CD4-positive, alpha-beta T cell treated with Interleukin-4 for 1 hour (primary cell): ENCODE results near the gene LSAMP.

Experiments used
- DNase-seq, 2 donors: peaks; one replicate each; pipeline ENCODE4 v3.0.0-alpha.2; 2020 to 2022

The LSAMP gene

DNA sequence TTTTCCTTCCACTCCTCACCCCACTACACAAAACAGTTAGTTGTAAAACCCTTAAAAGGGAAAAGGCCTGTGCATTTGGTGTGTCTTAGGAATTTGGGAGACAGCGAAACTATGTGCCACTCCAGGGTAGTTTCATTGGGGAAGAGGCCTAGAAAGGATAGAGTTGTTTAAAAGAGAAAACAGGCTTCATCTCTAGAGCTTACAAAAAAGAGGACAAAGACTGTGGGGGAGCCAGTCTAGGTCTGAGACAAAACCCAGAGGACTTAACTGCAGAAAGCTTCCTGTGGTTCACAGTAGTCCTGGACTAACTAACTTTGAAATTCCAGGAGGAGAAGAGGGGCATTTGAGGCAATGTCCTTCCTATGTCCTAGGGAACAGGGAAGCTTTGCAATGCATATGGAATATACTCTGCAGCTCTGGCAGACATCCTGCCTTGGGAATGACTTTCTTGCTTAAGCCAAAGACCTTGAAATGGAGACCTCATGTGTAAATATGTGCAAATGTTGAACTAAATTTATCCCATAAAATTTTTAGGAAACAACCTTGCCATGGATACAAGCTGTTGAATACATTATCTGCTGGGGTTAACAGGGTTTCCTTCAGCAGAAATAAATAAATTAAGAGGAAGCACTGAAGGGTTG is 159.4 kb downstream of the LSAMP start:
- DNase-seq: no peak

DNA sequence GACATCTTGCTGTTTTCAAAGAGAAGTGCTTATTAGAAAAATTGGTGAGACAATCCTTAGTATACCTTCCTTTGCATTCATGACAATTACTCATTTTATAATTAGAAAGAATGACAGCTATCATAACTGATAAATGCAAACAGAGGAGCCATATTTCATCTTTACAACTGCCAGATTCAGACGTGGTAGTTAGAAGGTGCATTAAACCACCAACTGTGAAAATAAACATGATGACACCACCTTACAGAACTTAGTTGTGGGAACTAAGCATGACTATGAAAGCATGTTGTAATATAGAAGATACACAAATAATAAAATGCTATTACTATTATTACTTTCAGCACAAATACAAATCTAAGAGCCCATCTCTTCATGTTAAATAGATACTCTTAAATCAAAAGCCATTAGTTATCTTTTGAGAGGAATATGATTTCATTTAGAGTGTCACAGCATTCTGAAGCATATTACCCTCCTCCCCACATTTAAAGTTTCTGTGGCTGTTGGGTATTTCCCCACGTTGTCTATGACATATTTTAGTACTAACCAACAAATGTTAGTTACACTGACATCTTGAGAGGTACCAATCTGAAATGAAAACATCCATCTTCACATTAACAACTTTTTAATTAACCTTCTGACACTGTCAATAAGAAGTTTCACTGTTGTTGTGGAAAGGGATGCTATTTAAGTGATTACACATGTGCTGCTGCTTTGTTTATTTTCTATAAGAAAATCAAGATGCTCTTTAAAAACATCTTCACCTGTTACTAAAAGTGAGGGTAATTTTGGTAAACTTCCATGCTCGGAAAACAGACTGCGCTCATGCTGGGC is 163.8 kb downstream of the LSAMP start:
- DNase-seq: no peak

DNA sequence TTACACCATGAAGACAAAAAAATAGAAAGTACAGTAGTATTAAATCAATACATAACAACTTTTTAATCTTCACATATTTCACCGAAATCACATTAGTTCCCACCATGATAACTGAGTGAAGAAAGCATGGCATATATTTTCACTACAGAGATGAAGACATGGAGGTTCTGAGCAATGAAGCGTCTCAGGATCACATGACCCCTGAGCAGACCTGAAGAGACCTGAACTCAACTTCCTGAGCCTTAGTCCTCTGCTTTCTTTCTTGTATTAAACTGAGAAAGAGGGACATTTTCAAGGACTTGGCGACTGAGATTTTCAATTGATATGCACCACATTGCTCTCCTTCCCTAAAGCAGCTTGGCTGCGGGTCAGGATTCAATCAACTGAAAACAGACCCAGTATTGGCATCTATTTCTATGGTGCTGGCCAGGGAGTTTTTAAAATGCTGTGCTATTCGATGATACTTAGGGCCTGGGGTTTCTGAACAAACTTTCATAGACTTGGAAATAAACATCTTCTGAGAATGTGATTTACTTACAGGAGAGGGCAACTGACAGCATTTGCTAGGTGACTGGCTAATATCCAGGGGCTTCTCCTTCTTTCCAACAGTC is 165.1 kb downstream of the LSAMP start:
- no peak for DNase-seq

DNA sequence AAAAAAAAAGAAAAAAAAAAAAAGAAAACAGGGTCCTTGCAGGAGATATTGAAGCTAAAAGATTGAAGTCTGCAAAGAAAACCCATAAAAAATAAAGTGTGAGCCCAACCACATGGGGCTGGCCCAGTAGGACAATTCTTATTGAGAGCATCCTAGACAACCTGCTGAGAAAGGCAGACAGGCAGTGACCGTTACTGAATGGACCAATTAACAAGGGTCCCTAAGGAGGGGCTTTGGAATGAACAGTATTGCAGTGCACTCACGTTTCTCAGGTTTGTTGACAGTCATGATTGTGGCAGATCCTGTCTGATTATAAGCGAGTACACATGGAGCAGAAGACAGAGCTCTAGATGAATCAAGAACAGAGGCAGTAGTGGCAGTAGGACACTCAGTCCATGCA is 168.6 kb downstream of the LSAMP start:
- no peak for DNase-seq

DNA sequence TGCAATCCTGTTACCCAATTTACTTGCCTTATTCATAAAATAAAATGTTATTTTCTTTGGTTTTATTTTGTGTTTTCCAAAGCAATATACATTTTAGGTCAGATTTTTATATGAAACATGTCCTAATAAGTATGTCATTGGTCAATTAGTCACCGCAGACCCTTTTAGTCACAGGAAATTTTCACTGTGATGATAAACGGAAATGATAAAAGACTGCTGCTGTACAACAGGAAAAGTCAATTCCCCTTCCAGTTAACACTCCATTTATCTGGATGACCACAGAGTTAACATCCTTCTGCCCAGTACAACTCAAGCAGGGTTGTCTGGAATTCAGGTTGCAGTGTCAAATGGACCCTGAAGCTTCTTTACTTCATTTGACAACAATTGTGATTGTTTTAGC is 175.2 kb downstream of the LSAMP start:
- no peak for DNase-seq

DNA sequence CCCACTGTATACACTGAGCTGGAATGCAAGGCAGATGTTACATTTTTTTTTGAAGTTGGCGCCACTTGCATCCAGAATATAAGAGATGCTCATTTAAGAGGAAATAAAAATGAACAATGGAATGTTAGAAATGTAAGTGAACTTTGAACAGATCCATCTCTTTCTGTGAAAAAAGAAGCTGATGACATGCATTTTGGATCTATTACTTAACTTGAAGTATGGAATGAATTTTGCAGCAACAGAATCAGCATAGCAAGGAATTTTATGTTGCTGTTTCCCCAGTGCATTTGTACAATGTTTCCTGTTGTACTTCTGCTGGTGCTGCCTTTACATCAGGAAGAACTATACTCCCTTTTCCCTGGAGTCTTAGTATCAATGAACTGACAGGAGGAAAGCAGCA is 178.2 kb downstream of the LSAMP start:
- DNase-seq: no peak

DNA sequence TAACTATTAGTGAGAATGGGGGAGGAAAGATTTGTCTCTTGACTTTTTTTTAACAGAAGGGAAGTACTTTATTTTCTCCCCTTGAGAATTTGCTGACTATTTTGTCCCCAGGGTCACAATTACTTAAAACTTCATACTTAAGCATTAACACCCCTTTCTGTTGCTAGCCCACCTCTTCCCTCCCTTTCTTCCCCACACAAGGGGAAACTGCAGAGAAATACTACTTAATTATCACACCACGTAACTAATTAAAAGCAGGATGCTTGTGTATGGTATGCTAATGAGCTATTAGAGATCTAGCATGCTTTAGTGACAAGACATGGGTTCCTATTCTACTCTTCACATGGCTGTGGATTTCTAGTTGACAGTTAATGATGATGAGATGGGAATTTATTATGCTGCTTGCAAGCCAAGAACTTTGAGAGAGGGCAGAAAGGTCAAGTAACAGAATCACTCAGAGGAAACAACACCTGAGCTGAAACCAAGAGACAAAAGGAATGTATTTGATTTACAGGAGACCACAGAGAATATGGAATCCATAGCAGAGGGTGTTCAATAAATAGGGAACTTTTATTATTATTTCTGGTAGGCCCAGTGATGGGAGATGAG is 179.2 kb downstream of the LSAMP start:
- no peak for DNase-seq

DNA sequence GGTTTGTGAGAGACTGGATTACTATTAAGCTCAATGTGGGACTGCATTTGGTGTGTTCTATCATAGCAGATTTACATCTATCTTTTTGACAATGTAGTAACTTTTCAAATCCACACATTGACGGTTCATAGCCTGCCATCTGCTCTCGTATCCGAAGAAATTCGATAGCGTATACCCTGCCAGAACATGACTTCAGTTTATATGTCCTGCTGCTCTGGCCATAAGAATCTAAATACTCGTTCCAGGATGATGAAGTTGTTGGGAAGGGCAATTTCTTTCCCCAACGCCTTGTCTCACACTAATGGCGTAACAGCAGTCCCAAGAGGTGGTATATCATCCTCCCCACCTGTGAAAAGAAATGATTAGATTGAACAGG is 180.0 kb downstream of the LSAMP start:
- no peak for DNase-seq

DNA sequence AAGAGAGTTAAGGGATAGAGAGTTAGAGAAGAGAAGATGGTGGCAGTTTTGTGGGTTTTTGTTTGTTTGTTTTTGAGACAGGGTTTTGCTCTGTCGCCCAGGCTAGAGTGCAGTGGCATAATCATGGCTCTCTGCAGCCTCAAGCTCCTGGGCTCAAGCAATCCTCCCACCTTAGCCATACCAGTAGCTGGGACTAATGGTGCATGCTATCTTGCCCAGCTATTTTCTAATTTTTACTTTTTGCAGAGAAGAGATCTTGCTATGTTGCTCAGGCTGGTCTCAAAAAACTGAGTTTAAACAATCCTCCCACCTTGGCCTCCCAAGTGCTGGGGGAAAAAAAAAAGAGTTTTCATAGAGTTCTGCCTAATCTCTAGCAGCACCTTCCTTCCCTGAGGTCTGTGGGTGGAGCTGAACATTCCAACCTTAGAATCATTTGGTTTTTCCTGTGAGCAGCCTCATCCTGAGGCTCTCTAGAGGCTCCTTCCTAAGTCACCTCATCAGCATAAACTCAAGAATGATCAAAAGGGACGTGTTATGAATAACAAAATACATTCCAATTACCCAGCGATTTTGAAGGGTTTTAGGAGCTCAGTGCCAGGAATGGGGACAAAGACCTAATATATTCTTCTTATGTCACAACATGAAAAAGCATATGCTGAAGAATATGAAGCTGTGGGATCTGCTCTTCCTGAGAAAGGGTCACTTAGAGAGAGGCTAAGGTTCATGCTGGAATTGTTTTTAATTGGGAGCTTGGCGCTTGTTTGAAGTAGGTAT is 180.6 kb downstream of the LSAMP start:
- DNase-seq: no peak

DNA sequence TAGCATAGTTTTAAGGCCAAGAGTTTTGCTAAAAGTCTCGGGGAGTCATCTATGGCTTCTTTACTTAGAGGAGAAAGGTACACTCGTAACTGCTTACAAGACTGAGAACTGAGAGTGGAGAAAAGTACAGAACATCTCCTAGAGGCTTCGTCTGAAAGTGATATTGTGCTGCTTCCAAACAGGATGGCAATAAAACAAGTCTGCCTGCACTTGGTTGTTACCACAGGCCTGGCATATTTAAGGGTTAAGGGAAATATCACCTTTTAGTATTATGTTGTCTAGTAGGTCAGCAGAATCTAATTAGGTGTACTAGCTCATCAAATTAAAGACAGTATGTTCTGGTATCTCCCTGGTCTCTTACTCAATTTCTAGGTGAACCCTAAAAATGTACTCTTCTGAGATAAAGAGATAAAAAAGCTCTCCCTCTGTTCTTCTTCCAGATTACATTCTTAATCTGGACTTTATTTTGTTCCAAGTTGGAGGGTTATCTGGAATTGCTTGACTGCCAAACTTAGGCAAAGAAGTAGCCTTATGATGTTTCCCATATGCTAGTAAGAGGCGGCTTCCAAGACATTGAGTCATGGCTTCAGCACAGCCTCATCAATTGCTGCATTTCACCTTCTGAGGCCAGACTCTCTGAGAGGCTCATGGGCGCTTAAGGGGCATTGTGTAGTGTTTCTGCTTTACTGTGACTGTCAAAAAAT is 181.3 kb downstream of the LSAMP start:
- no peak for DNase-seq

DNA sequence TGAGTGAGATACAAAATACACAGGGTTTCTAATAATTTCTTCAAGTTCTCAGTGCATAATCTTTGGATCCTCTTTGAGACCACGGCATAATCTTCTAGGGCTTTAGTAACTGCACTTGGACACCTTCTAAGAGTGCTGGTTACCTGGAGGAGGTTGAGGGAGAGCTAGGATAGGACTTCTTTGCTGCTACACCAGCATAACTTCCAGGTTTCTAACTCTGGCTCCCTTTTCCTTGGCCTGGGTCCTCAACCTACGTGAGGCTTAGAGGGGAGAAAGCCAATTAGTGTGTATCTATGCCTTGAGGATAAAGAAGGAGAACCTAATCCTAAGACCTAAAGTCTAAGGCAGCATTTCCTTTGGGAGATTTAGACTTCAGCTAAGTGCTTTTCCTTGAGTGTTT is 184.8 kb downstream of the LSAMP start:
- no peak for DNase-seq

DNA sequence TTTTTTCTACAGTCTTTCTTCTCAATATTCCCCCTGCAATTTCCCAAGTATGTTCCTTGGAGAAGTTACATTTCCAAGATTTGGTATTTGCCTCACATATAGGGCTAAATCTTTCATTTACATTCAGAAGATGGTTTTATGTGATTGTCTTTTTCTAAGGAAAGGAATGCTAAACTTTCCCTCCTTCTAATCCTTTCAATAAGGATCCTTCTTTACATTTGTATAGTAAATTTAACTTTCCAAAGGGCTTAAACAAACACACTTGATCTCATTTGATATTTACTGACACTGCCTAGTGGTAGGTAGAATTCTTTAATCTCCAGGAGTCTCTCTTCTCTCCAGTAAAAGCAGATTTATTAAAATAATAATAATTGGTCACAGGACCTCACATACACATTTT is 185.3 kb downstream of the LSAMP start:
- no peak for DNase-seq

DNA sequence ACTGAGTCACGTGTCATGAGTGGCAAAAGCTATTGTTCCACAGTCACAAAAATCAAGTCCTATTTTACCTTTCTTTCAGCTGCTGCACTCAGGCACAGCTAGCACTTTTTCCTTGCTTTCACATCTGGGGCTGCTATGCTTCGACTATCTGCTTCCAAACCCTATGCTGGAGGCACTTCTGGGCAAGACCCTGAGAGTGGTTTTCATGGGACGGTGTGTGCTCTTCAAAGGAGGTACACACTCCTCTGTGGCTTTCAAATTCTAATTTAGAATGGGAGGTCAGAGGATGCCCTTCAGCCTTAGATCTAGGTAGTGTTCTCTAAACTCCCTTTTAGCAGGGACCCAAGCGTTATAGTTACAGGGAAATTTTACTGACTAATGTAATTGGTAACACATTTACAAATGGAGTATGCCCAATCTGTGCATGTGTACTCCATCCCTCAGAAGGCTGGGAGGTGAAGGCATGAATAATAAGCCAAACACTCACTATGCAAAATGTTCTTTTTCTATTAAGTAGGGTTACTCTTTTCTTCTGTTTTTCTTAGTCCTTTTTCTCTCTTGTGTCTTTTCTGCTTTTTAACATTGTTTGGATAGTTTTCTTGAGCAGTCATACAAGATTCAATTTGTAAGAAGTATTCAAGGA is 188.3 kb downstream of the LSAMP start:
- DNase-seq: no peak

DNA sequence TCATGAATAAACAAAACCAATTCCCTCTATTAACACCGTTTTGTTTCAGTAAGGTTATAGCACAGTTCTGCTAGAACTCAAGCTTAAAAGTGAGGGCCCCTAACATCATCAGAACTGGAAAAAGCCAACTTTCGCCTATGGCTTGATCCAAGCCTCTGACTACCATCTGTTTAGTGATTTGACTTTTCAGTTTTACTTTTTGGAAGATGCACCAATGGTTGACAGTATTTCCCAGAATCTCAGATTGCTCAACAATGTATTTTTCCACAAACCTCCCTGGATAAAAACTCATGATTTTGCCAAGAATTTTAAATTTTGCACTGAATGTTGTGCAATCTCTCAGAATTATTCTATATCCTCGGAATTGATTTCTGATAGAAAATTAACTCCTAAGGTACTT is 190.7 kb downstream of the LSAMP start:
- no peak for DNase-seq

DNA sequence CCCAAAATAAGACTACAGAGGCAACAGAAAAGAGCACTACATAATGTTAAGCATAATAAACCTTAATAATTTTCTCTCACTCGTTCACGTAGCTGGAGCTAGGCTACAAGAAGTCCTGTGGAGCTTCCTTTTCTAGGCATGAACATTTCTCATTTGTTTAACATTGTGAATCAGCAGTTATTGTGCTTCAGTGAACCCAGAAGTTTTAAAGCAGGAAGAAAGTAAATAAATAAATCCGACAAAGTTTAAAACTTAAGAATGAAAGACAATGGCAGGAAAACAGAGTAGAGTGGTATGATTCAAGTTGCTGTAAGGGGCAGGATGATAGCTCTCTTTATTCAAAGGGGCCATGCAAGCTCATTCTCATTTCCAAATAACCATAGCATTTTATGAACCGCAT is 191.8 kb downstream of the LSAMP start:
- DNase-seq: no peak

DNA sequence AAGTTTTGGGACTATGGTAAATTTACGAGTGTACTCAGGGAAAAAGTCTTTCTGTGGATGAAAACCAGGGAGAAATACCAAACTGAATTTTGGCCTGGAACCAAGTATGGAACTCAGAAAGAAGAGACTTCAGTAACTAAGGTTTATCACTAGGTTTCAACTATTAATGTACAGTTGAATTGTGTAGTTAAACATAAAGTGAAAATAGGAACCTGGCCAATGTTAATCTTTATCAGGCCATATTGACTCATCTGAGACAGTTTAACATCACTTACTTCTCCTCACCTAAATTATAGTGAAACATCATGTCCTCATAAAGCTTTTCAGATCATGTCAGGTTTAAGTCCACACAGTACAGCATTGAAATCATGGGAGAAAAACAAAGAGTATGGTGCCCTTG is 197.7 kb downstream of the LSAMP start:
- DNase-seq: no peak

DNA sequence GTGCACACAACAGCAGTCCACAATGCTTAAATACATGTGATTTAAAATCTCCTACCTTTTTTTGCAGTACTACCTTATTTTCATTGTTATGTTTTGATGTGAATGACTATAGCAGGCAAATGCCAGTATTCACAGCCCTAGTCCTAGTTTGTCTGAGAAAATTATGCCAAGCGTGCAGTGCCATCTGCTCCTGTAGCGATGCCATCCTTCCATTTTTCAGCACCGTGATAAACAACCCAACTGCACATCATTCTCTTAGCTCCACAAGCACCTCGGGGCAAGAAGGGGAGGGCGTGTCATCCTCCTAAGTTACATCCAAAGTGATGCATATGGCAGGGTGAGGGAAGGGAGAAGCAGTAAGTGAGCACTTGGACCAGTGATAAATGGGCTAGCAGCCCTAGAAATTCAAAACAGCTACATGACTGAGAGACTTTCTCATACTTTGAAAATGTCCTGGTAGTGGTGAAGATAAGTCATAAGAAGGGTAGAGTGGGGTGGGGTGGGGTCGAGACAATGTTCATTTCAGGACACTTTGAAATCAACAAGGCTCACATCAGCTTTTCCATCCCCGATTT is 198.8 kb downstream of the LSAMP start:
- DNase-seq: no peak

DNA sequence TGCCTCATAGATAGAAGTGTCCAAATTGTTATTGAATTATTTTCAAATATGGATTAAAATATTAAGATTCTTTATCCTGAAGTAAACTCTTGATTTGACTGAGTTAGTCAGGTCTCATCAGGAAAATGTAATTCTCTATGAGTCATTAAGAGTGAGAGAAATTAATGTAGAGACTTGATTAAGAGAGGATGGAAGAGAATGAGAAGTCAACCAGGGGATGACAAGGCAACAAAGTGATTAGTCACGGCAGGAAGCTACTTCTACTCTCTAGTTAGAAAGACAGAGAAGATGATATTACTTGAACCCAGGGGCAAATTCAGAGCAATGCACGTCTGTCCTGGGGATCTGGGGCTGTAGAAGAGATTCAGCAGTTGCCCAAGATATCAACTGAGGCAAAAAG is 202.5 kb downstream of the LSAMP start:
- DNase-seq: no peak

DNA sequence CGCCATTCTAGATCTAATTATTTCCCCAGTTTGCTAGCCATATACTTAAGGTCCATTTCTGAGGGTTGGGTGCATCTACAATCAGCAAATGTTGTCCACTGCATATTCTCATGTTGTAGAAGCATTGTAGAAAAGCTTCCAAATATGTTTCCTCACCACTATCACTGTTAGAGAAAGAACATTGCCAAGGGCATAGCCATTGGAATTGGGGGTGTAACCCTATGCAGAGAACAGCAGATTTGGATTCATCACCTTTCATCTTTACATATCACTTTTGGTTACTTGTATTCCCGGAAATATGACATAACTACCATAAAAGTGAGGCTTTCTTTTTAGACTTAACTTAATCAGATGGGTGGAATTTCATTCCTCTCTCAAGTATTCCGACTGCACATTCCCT is 203.6 kb downstream of the LSAMP start:
- no peak for DNase-seq

DNA sequence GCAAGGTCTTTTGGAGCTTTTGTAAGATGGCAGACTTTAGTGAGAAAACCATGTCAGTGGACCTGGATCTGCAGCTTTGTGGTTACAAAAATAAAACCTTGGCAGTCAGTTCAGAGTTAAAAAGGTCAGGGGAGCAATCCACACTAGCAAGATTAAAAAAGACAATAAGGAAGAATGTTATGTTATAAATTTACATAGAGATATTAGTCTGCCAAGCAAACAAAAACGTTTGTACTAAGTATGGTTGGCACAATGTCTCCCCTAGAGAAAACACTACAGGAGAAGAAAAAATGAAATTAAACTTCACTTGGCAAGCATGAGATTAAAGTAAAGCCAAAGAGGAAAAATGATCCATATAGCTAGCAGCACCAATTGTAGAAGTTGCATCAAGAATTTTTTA is 205.0 kb downstream of the LSAMP start:
- DNase-seq: no peak

DNA sequence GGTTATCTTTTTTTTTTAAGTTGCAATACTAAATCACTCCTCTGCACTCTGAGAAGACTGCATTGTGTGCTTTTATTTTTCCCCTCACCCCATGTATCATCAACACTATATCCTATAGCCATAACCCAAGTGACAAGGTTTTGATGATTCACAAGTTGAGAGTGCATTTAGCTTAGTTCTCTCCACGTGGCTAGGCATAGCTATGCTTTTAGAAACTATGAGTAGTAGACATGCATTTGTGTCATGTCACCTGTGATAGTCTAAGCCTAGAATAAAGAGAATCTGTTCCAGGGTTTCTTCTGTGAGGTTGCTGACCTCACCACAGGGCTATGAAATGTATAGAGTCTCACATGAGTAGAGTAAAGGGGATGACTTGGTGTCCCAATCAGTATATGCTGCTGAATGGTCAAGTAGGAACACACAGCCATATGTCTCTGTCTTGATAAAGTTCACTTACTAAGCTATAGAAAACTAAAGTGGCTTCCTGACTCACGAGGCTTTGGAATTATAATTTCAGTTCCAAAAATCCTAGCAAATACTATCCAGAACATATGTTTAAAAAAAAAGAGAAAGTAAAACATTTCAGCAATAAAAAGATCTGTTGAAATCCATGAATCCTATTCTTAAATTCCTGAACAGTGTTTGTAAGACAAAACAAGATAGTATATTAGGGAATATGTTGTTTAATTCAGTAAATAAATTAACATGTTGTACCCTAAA is 206.3 kb downstream of the LSAMP start:
- no peak for DNase-seq
